Fibroblast of skin of back (primary cell): ENCODE measurements around the gene MLIP. TPM values are rescaled to one million over a fixed set of nuclear protein-coding genes. Genes with fewer than 3 reads are reported as not detected.
A peak's percentile ranks its signal among the peaks of the same experiment; 100 is the strongest.
"Not testable (repeated sequence)": the region's sequence is repeated elsewhere in the genome, so short reads cannot be mapped to it uniquely, and the experiment has no call there.

Source experiments
- DNase-seq: peaks from one replicate; pipeline ENCODE4 v3.0.0-alpha.2; 2013
- polyA plus RNA-seq, 2 experiments: library from polyadenylated mRNA; unstranded; fragments of 120-200 nt; gene quantifications; one replicate each; pipeline ENCODE4 v1.2.1, GENCODE V29; 2013; ENCODE audit not compliant: insufficient read length in 2 of 2

The MLIP gene
- polyA plus RNA-seq (2013, experiment 1 of 2; ENCODE audit: insufficient read length): 0.11 TPM
- polyA plus RNA-seq (2013, experiment 2 of 2; ENCODE audit: insufficient read length): 0.07 TPM

DNA sequence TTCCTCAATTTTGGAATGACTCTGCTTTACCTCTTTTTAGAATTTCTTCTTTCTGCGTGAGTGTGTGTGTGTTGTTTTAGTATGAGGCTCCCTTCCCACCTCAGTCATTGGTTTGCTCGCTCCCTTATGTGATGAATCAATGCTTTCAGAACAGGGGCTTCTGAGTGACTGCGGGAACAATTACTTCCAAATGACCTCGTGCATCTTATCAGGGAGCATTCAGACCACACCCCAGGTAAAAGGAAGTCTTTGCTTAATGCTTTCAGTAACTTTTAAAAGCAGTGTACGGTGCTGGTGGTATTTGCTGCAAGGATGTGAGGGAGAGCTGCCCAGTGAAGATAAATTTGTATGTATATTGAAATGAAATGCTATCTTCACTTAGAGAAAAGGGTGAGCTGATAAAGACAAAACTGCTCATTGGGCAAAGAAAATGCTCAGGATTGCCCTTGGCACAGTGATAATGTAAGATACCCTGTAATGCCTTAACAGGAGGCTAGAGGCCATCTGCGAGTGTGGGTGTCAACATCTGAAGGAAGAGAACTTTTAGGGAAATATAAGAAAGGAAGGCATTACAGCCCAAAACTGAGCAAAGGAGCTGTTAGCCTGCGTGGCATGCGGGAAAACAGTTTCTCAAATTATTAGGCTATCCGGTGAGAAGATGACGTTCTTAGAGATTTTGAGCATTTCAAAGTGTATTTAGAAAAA is at the start of gene MLIP:
TSS of gene MLIP (plus strand) at position 103 of the 705 bp plus-strand sequence. CDS start at position 140, 37 bp downstream.
- no peak for DNase-seq

DNA sequence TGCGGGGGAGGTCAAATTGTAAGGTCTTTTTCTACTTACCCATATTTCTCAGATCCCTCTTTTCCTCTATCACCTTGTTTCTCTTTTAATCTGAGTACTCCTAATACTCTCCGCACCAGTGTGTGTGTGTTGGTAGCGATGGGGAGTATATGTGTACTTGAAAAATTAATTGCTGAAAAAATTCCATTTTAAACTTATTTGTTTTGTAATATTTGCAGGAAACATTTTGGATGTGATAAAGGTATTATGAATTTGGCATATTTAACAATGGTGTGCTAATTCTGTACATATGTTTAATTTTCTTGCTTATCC is 48.1 kb upstream of the MLIP start:
- no peak for DNase-seq

DNA sequence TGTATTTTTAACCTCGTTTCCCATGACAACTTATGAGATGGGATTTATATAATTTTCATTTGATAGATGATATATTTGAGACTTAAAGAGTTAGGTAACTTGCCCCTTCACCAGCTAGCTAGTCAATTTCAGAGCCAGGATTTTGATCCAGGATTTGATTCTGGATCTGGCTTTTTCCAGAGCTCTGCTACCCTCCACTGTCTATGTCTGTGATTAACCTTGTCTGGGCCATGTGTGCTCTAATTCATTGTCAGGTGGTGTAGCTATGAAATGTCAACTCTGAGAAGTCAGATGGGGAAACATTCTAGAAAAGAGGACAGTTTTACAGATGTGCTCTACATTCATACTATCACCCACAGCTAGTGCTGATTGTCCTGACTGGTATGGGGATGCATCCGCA is 42.5 kb upstream of the MLIP start:
- DNase-seq: no peak

- no peak for DNase-seq
Observed at GRCh38 chr6:54070025-54070424, 41.2 kb upstream of the MLIP start.

GRCh38 chr6:54071821-54072340 is 39.4 kb upstream of the MLIP start:
- peak; percentile 15 for DNase-seq

DNA sequence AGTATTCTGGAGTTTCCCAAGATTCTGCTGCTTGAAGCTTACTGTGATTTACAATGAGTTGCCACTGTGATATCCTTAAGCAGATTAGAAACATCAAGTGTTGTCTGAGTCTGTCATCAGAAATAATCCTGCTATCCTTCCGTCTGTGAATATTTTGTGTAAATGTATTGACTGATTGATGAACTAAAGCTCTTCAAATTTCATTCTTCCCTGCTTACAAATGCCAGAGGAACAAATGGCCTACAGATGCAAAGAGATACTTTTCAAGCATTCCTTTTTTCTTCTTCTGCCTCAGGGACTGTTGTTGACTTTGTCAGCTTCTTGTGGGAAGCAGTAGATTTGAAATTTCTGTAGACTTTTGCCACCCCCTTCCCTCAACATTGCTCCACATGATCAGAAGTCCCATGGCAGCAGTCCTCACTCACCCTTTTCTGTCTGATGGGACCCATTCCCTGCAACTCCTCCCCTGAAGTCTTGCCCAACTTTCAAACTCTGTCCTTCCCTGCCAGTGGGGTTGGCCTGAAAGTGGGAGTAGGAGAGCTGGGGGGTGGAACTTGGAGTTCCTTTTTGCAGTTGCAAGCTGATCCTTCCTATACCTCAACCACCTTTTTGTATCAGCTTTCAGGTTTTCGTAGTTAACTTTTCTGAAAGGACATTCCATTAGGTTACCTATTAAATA is 38.5 kb upstream of the MLIP start:
- DNase-seq: no peak

DNA sequence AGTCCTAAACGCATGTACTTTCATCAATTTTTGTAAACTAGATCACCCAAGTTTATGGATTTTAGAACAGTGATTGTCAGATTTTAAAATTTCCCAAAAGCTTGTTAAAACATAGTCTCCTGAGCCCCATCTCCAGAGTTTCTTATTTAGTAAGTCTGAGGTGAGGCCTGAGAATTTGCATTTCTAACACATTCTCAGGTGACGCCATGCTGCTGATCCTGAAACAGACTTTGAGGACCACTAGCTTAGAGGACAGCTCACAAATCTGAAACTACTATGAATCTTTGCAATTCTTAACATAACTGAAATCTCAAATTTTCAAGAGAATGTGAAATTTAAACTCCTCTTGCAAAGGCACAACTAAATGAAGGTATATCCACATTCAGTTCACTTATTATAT is 37.8 kb upstream of the MLIP start:
- DNase-seq: no peak

DNA sequence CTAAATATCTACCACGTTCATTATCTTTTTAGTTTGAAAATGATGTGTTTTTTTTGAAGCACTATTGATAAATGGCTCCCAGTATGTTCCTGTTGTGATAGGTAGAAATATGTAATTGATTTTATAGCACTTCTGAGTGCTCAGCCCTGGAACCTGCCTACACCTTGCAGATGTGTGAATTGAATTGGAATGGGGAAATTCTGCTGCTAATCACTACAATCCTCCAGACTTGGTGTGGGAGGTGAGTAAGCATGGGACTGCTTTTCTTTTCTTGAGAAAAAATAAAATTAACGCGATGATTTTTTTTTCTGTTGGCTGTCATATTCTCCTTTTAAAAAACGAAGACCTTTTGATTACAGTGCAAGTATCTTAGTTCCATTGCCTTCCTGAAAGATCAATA is 37.1 kb upstream of the MLIP start:
- no peak for DNase-seq

DNA sequence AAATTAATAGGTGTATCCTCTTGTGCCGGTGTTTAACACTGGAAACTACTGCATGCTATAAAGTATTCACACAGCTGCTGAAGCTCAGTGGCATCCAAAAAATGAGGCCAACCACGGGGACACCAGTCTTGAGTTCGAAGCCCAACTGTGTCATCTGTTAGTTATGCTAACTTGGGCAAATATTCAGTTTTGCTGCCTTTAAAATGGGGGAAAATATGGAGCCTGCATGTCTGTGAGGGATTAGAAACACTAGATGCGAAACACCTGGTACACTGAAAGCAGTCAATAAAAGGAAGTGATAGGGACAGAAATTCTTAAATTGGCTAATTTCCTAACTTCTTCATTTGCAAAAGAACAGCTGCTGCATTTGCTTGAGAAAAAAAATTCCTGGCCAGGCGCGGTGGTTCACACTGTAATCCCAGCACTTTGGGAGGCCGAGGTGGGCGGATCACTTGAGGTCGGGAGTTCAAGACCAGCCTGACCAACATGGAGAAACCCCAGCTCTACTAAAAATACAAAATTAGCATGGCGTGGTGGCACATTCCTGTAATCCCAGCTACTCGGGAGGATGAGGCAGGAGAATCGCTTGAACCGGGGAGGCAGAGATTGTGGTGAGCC is 36.6 kb upstream of the MLIP start:
- DNase-seq: peak; percentile 17

- DNase-seq: no peak
Observed at GRCh38 chr6:54076159-54076789, 35.0 kb upstream of the MLIP start.

GRCh38 chr6:54081499-54081898 is 29.7 kb upstream of the MLIP start:
- DNase-seq: not testable (repeated sequence)

DNA sequence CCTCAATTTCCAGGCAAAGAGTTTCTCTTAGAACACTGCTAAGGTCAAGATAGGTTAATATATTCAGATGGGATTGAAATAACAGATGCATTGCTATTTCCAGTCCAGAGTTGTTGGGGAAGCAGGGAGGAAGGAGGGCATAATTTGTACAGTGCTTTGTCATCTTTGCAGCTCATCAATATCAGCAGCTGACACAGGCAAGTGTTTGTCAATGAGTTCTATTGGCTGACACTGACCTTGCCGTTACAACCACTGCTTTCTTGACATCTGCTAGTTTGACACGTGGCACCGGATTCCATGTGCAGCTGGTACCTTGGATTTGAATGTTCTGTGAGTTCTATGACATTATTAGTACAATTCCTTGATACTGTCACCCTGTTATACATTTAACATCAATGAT is 28.0 kb upstream of the MLIP start:
- no peak for DNase-seq

DNA sequence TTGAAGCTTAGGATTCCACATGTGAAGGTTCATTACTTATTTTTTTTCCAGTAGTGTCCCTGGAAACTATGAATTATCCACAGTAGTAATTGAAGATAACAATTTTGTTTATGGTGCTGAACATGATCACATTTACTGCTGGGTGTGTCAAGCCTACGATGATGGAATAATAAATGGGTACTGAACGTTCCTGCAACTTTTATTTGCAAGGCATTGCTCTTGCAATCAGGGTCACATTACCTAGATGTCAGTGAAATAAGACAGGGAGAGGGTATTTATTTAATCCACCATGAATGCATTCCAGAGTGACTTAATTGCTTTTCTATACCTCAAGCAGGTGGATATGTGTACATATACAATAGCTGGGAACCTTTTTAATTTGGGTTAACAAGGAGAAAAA is 27.0 kb upstream of the MLIP start:
- DNase-seq: no peak

DNA sequence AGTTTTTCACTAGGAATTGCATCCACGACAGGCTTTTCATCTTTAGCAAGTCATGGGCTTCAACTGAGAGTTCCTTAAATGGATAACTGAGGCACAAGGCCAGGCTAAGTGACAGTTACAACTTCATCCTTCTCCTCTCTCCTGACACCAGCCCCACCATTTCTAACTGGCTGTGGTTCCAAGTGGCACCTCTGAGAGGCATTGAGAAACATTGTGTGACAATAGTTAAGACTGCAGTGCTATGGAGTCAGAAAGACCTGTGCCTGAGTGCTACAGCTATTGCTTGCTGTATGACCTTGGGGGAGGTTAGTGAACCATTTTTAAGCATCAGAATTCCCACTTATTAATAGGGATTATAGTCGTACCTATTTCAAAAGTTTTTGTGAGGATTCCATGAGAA is 26.2 kb upstream of the MLIP start:
- DNase-seq: no peak

GRCh38 chr6:54085541-54085940 is 25.7 kb upstream of the MLIP start:
- peak; percentile 20 for DNase-seq

DNA sequence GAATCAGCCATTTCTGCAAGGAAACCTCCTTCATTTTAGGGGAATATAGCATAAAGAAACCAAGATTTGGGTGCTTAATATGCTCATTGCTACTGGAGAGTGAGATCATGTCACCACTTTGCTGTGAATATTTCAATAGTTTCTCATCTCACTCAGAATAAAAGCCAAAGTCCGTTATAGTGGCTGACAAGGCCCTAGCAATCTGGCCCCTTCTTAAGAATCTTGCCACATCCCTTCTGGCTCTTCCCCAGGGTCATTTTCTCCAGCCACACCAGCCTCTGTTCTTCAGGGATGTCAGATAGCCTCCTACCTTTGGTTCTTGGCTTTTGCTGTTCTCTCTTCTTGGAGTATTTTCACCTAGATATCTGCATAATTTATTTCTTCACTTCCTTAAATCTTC is 24.8 kb upstream of the MLIP start:
- no peak for DNase-seq

GRCh38 chr6:54087721-54088120 is 23.5 kb upstream of the MLIP start:
- DNase-seq: no peak

DNA sequence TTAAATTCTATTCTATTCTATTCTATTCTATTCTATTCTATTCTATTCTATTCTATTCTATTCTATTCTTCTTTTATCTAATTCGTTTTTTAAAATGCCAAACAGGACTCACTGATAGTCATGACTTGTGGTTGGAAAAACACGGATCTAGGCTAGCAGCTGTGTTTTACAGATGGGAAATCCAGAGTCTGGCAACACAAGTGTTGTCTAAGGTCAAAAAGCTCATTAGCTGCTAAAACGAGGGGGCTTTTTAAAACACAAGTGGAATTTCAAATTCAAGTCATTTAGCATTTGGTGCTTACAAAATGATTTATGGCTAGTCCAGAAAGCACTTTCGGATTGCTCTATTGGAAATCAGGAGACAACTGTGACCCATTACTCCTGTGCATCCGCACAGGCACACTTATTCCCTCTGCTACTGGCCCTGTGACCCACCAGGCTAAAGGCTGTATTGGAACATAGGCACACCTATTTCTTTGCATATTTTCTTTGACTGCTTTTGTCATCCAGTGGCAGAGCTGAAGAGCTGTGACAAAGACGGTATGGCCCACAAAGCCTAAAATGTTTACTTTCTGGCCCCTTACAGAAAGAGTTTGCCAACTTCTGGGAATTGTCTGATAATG is 17.8 kb upstream of the MLIP start:
- no peak for DNase-seq

- DNase-seq: no peak
Observed at GRCh38 chr6:54094293-54094692, 16.9 kb upstream of the MLIP start.

DNA sequence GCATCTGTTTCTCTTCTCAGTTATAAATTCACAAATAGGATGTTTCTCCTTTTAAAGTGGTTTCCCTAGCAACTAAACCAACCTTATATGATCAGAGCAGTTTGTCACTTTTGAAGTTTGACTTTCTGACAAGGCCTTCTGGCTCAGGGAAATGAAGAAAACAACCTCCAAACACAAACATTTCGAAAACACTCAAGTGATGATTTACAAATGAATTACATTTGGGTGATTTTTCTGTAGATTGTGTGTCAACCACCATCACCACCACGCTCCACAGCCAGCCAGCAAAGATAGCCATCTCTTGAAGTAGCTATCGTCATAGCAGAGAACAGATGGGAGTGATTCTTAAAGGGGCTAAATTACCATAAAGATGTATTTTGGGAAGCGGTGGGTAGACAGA is 16.5 kb upstream of the MLIP start:
- DNase-seq: no peak

GRCh38 chr6:54095723-54096122 is 15.5 kb upstream of the MLIP start:
- no peak for DNase-seq

- DNase-seq: no peak
Observed at GRCh38 chr6:54096811-54097210, 14.4 kb upstream of the MLIP start.

- DNase-seq: no peak
Observed at GRCh38 chr6:54097753-54098152, 13.5 kb upstream of the MLIP start.
